Measurements from ENCODE around the gene ANO9.
"Not testable (repeated sequence)": the region's sequence is repeated elsewhere in the genome, so short reads cannot be mapped to it uniquely, and the experiment has no call there.

Gene ANO9

GRCh38 chr11:414318-414857, 27.4 kb downstream of the ANO9 start:
- peak in 1 of 2 donors; percentile 12 for DNase-seq

- DNase-seq = peak in 1 of 2 donors; percentile 27
Observed at GRCh38 chr11:413120-414081, 28.4 kb downstream of the ANO9 start.

- no peak for DNase-seq
Observed at GRCh38 chr11:412641-413119, 29.1 kb downstream of the ANO9 start.

DNA sequence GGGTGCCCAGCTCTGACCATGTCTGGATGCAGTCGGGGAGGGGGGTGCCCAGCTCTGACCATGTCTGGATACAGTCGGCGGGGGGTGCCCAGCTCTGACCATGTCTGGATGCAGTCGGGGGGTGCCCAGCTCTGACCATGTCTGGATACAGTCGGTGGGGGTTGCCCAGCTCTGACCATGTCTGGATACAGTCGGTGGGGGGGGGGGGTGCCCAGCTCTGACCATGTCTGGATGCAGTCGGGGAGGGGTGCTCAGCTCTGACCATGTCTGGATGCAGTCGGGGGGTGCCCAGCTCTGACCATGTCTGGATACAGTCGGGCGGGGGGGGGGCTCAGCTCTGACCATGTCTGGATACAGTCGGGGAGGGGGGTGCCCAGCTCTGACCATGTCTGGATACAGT, 30.3 kb downstream of the ANO9 start:
- not testable (repeated sequence) for DNase-seq

DNA sequence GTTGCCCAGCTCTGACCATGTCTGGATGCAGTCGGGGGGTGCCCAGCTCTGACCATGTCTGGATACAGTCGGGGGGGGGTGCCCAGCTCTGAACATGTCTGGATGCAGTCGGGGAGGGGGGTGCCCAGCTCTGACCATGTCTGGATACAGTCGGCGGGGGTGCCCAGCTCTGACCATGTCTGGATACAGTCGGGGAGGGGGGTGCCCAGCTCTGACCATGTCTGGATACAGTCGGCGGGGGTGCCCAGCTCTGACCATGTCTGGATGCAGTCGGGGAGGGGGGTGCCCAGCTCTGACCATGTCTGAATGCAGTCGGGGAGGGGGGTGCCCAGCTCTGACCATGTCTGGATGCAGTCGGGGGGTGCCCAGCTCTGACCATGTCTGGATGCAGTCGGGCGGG, 31.1 kb downstream of the ANO9 start:
- DNase-seq = not testable (repeated sequence)

GRCh38 chr11:409600-410483, 32.0 kb downstream of the ANO9 start:
- DNase-seq = no peak

DNA sequence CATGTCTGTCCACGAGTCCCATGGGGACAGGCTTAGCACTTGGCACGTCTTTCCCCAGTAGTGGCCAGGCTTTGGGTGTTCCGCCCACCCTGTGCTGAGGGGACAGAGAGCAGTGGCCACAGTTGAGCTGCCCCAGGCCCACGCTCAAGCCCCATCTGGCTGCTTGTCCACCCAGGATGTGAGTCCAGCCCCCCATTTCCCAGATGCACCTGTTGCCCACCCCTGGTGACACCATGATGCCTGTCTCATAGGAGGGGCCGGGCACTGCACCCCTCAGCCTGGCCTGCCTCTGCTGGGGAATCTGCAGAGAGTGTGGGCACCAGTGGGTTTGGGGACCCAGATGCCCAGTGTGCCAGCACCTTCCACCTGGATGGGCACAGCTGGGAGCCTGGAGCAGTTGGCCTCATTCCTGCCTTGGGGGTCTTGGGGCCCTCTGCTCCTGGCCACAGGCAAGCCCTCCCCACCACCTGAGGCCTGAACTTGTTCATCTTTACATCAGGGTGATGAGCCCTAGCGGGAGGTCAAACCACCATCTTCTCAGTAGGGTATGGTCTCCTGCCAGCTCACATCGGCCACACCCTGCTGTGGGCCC, 32.7 kb downstream of the ANO9 start:
- DNase-seq = no peak

- DNase-seq = no peak
Observed at GRCh38 chr11:408154-409007, 33.4 kb downstream of the ANO9 start.

- no peak for DNase-seq
Observed at GRCh38 chr11:407651-408123, 34.1 kb downstream of the ANO9 start.

DNA sequence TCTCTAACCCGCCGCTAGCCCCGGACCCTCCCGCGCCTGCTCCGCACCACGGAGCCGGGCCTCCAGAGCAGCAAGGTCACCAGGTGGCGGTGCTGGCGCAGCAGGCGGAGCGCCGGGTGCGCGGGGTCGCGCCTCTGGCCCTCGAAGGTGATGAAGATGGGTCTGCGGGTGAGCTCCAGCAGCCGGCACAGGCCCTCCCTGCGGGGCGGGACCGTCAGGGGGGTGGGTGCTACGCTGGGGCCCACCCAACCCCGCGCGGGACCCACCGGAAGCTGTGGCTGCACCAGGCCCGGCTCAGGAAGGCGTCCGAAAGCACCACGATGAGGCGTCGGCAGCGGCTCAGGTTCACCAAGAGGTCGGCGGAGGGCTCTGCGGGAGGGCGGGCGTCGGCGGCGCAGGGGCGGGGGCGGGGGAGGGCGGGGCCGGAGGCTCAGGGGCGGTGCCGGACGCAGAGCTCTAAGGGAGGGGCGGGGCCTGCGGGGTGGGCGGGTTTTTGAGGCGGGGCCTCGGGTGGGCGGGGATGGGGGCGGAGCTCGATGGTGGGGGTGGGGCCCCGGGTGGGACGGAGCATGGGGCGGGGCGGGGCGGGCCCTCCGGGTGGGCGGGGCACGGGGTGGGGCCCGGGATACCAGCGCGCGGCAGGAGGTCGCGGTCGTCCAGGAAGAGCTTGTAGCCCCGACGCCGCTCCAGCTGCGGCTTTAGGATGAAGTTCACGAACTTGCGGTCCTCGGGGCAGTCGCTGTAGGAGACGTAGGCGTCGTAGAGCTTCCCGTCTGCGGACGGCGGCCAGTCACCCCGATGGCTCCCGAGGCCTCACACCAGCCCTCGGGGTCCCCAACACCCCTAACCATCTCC, 34.8 kb downstream of the ANO9 start:
- DNase-seq = peak; percentile 96

- DNase-seq = no peak
Observed at GRCh38 chr11:405954-406795, 35.6 kb downstream of the ANO9 start.

GRCh38 chr11:405323-405953, 36.4 kb downstream of the ANO9 start:
- DNase-seq = no peak

DNA sequence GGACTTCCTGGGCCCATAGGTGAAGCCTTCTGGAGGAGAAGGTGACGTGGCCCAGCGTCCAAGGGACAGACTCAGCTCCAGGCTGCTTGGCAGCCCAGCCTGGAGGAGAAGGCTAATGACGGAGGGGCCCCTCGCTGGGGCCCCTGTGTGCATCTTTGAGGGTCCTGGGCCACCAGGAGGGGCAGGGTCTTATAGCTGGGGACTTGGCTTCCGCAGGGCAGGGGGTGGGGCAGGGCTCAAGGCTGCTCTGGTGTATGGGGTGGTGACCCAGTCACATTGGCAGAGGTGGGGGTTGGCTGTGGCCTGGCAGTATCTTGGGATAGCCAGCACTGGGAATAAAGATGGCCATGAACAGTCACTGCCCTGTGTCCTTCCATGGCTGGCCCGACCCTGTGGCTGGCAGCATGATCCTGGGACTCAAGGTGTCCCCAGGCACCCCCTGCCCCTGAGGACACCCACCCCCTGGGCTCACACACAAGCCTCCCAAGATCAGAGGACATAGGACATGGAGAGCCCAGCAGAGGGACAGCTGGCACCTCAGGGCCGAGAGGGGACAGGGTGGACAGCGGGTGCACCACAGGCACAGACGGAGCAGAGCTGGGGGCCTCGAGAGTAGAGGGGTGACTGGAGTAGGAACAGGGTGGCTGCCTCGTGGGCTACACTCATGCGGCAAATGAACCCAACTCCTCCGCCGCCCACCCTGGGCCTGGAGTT, 37.1 kb downstream of the ANO9 start:
- no peak for DNase-seq

- DNase-seq = no peak
Observed at GRCh38 chr11:403761-404431, 37.9 kb downstream of the ANO9 start.

DNA sequence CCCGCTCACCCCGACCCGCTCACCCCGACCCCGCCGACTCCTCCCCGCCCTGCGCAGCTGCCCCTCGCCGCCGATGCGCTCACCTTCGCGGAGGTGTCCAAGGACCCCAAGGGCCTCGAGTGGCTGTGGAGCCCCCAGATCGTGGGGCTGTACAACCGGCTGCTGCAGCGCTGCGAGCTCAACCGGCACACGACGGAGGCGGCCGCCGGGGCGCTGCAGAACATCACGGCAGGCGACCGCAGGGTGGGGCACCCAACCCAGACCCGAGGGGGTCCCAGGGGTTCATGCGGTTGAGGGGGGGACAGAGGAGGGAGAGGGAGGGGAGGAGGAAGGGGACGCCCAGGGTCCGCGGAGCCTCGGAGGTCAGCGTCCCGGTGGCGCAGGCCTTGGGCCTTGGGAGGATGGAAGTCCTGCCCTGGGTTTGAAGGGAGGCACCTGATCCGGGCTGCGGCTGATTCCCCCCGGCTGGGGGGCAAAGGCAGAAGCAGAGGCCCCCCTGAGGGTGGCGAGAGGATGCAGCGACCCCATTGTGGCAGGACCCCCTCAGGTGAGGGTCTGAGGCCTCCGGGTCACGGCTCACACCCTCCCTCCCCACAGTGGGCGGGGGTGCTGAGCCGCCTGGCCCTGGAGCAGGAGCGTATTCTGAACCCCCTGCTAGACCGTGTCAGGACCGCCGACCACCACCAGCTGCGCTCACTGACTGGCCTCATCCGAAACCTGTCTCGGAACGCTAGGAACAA, 38.6 kb downstream of the ANO9 start:
- no peak for DNase-seq

DNA sequence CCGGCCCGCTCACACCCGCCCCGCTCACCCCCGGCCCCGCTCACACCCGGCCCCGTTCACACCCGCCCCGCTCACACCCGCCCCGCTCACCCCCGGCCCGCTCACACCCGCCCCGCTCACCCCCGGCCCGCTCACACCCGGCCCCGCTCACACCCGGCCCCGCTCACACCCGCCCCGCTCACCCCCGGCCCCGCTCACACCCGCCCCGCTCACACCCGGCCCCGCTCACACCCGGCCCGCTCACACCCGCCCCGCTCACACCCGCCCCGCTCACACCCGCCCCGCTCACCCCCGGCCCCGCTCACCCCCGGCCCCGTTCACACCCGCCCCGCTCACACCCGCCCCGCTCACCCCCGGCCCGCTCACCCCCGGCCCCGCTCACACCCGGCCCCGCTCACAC, 40.6 kb downstream of the ANO9 start:
- not testable (repeated sequence) for DNase-seq

- DNase-seq = no peak
Observed at GRCh38 chr11:400241-400689, 41.5 kb downstream of the ANO9 start.
